H54 (cell line): ENCODE data around the gene FAM110A.

Experiments
- DNase-seq: peaks from one replicate; pipeline ENCODE4 v3.0.0; 2011; ENCODE audit warnings: low spot score, mixed read lengths; ENCODE audit not compliant: insufficient read length
- FAIRE-seq: peaks from 3 replicates; lab custom pipeline; 2011; peaks lifted over from hg19 to GRCh38; lab: Jason Lieb, UNC
- POLR2A ChIP-seq: IDR thresholded peaks from 2 replicates; pipeline ENCODE4 v1.6.1; 2011; ENCODE audit warnings: low read depth, mild to moderate bottlenecking, low read length

FAM110A gene

DNA sequence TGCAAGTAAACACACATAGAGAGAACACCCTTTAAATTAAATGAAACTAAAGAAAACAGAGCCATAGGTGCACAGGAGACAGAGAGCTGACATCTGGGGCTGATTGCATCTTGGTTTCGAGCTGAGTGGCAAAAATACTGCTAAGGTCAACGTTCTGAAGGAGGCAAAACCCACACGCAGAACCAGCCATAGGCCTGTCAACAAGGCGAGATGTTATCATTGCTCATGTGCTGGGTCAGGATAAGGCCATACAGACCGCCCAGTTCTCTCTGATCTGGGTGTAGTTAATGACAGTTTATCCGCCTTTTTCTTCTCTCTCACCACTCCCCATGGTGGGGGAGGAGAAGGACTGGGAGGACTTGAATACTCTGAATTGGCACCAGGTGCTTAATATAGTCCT, 4.5 kb upstream of the FAM110A start:
- DNase-seq: no peak
- TF ChIP-seq POLR2A: no peak
- no peak for FAIRE-seq

- TF ChIP-seq POLR2A: no peak
- DNase-seq (no peak), FAIRE-seq (no peak)
Observed at GRCh38 chr20:829551-829950, 4.0 kb upstream of the FAM110A start.

DNA sequence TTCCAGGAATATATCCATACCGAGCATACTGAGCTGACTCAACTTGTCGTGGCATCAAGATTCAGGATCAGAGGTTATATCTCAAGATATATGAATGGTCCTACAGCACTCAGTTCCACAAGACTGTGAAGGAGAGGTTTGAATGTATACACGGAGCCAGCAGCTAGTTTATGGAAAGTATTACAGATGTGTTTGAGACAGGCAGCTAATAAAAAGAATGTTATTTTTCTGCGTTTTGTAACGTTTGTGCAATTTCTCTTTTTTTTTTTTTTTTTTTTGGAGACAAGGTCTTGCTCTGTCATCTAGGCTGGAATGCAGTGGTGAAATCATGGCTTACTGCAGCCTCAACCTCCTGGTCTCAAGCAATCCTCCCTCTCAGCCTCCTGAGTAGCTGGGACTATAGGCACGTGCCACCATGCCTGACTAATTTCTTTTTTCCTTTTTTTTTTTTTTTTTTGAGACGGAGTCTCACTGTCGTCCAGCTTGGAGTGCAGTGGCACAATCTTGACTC, 3.4 kb upstream of the FAM110A start:
- FAIRE-seq (no peak), DNase-seq (no peak)
- TF ChIP-seq POLR2A: no peak

DNA sequence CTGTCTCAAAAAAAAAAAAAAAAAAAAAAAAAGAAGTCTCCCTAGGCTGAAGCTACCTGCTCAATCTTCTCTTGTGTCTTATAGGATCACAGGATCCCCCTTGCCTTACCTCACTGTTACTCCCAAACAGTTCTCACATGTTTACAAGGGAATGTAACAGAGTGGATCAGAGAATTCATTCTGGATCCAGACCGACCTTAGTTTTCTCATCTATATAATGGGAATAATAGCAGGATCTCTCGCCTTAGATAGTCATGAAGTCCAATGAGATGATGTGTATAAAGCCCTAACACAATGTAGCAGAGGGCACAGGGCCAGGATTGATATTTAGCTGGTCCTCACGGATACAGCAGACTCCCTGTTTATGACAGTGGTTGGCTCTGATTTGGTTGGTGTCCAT, 2.3 kb upstream of the FAM110A start:
- DNase-seq (no peak), FAIRE-seq (no peak)
- no peak for TF ChIP-seq POLR2A

DNA sequence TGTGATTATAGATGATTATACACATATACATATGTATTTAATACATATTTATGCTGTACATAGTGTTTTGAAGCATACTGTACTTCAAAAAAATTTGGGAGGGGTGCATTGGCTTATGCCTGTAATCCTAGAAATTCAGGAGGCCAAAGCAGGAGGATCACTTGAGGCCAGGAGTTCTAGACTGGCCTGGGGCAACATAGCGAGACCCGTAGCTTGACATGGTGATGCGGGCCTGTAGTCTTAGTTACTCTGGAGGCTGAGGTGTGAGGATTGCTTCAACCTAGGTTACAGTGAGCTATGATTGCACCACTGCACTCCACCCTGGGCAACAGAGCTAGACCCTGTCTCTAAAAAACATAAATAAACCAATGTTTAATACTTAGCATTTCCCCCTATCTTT, 1.6 kb upstream of the FAM110A start:
- no peak for DNase-seq
- no peak for TF ChIP-seq POLR2A
- FAIRE-seq: no peak

DNA sequence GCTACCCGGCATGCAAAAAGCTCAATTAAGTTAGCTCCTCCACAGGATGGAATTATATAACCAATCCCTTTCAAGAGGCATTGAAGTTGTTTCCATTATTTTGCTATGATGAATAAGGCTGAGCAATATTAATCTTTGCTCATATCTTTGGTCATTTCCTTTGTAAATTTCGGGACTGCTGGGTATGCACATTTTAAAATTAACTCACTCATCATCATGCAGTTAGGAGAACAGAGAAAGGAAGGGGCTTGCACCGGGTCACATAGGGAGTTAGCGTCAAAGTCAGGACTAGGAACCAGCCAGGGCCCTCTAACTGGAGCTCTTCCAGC, 430 bp upstream of the FAM110A start:
- no peak for TF ChIP-seq POLR2A
- FAIRE-seq (no peak), DNase-seq (no peak)

- FAIRE-seq (no peak), DNase-seq (no peak)
- TF ChIP-seq POLR2A: no peak
Observed at GRCh38 chr20:834151-834746, 734 bp downstream of the FAM110A start.

GRCh38 chr20:835608-836045, 2.1 kb downstream of the FAM110A start:
- FAIRE-seq (no peak), DNase-seq (no peak)
- TF ChIP-seq POLR2A: no peak

DNA sequence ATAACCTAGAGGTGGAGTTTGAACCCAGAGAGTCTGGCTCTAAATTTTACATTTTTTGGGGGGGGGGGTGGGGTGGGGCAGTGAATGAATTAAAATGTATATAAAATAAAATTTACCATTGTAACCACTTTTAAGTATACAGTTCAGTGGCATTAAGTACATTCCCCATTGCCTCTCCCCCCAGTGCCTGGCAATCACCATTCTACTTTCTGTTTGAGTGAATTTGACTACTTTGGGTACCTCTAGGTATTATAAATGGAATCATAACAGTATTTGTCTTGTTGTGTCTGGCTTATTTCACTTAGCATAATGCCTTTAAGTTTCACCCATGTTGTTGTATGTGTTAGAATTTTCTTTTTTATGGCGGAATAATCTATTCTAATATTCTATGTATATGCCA, 2.7 kb downstream of the FAM110A start:
- TF ChIP-seq POLR2A: no peak
- no peak for DNase-seq
- no peak for FAIRE-seq

DNA sequence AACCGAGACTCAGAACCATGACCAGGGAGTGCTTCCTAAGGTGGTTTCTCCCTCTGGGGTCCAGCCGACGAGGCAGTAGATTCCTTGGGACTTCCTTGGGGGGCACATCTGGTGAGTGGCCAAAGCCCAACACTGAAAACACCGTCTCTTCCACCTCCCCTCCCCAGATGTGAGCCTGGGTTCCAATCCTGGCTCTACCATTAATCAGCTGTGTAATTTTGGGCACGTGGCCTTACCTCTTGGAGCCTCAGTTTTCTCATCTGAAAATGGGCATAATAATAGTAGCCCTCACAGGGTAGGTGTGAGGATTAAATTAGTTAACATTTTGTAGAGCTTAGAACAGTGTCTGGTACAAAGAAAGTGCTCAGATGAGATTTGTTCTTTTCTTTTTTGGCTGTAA, 5.5 kb downstream of the FAM110A start:
- no peak for DNase-seq

GRCh38 chr20:839626-840025, 6.1 kb downstream of the FAM110A start:
- no peak for FAIRE-seq
- no peak for DNase-seq
- no peak for TF ChIP-seq POLR2A

More for the DNA sequence above, 5.5 kb downstream of the FAM110A start:
- no peak for TF ChIP-seq POLR2A
- FAIRE-seq: no peak

DNA sequence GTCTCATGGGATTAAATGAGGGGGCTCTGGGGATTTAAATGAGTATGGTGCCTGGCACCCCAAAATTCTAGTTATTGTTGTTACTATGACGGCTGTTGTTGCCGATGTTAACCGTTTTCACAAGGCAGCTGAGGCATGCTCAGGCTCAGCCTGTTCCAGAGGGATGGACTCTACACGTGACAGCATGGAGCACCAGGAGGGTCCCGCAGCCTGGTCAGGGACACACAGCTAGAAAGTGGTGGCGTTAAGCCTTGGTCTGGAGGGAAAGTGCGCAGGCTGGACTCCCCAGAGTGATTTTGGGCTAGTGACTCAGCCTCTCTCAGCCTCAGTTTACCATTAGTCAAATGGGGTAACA, 7.0 kb downstream of the FAM110A start:
- DNase-seq (no peak), FAIRE-seq (no peak)
- TF ChIP-seq POLR2A: no peak

DNA sequence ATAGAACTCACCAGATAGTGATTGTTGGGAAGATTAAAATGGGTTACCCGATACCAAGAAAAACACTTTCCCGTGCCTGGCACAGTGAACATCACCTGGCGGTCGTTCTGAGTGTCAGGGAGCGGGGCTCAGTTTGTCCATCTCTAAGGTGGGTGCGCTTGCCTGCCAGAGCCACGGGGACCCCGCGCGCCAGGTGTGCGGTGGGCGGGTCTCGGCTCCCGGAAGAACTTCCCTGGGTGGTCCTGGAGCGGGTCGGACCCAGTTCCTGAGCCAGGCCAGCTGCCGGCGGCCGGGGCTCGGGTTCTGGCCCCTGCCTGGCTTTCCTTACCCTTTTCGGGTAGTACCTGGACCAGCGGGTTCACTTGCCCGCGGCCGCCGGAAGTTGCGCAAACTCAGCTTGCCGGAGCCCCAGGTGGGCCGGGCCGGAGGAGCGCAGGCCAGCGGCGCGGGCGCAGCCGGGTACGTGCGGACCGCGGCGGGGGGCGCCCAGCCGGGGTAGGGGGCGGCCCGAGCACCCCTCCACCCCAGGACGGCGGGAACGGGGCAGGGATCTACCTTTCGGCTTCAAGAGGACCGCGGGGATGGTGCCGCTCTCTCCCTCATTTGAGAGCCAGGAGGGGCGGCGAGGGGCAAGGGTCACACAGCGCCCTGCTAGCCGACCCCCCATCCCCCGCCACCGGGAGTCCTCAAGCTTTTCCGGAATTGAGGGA, 7.5 kb downstream of the FAM110A start:
- FAIRE-seq: no peak
- no peak for DNase-seq
- TF ChIP-seq POLR2A: no peak

GRCh38 chr20:841568-842546, 8.3 kb downstream of the FAM110A start:
- DNase-seq (no peak), FAIRE-seq (no peak)
- TF ChIP-seq POLR2A: no peak
